SK-N-SH (cell line): ENCODE results near the gene ASGR1. TPM values are rescaled to one million over a fixed set of nuclear protein-coding genes. Genes with fewer than 3 reads are reported as not detected.

Experiments used
- CTCF ChIA-PET: fragments of 300-600, 350-600 bp; formaldehyde crosslinking; extraction: SDS; loops from one replicate; lab custom pipeline; 2021; lab: Yijun Ruan, JAX
- POLR2A ChIA-PET: fragments of 350-600 bp; sonication (Branson Sonifier 250); formaldehyde crosslinking; extraction: SDS; loops from one replicate; lab custom pipeline; 2020; ENCODE audit warnings: antibody characterized with exemption, inconsistent platforms; lab: Yijun Ruan, JAX
- DNase-seq: peaks from one replicate; pipeline ENCODE4 v3.0.0; 2012
- H2AFZ ChIP-seq: fragments of 200-600 bp; sonication (generic); 2 replicates; pipeline ENCODE4 v1.8.1; 2016; ENCODE audit warnings: antibody characterized with exemption, mild to moderate bottlenecking, low read depth
- H3F3A ChIP-seq: fragments of 200-600 bp; sonication (generic); replicated peaks from 2 replicates; pipeline ENCODE3; 2016; ENCODE audit warnings: antibody characterized with exemption, mild to moderate bottlenecking; ENCODE audit not compliant: insufficient read depth
- H3K27ac ChIP-seq, 2 experiments: fragments of 200-500 bp in 1 of 2; fragments of 200-600 bp in 1 of 2; sonication (Bioruptor generic) in 1 of 2; sonication (generic), shearing (Covaris generic) in 1 of 2; 2 replicates each; pipeline versions ENCODE4 v1.5.1 to v1.6.1; 2014 to 2016; ENCODE audit warnings: low read depth in 2 of 2, inconsistent platforms in 1 of 2, low read length in 1 of 2, mild to moderate bottlenecking in 1 of 2, mixed read lengths in 1 of 2
- H3K27me3 ChIP-seq: fragments of 200-600 bp; sonication (generic), shearing (Covaris generic); 2 replicates; pipeline ENCODE4 v1.6.1; 2016; ENCODE audit warnings: mixed run types; ENCODE audit not compliant: insufficient read depth
- H3K36me3 ChIP-seq, 2 experiments: fragments of 200-500 bp in 1 of 2; fragments of 200-600 bp in 1 of 2; sonication (Bioruptor generic) in 1 of 2; sonication (generic) in 1 of 2; replicated peaks in 1 of 2; 2 replicates each; pipeline versions ENCODE3 to v1.5.1; 2014 to 2016; ENCODE audit warnings: low read length in 1 of 2, mild to moderate bottlenecking in 1 of 2; ENCODE audit not compliant: insufficient read depth in 2 of 2, control insufficient read depth in 1 of 2
- H3K4me1 ChIP-seq, 2 experiments: fragments of 200-500 bp in 1 of 2; fragments of 200-600 bp in 1 of 2; sonication (Bioruptor generic) in 1 of 2; sonication (generic), shearing (Covaris generic) in 1 of 2; 2 replicates each; pipeline versions ENCODE4 v1.5.1 to v1.6.1; 2014 to 2016; ENCODE audit warnings: low read depth in 1 of 2, low read length in 1 of 2, mixed run types in 1 of 2; ENCODE audit not compliant: insufficient read depth in 2 of 2, control insufficient read depth in 1 of 2
- H3K4me2 ChIP-seq: fragments of 200-600 bp; sonication (generic), shearing (Covaris generic); 2 replicates; pipeline ENCODE4 v1.6.1; 2017; ENCODE audit warnings: mixed run types
- H3K4me3 ChIP-seq, 2 experiments: fragments of 200-500 bp in 1 of 2; fragments of 200-600 bp in 1 of 2; sonication (Bioruptor generic) in 1 of 2; sonication (generic), shearing (Covaris generic) in 1 of 2; 2 replicates each; pipeline versions ENCODE4 v1.5.1 to v1.8.1; 2014 to 2016; ENCODE audit warnings: low read depth in 2 of 2, inconsistent platforms in 1 of 2, low read length in 1 of 2, mild to moderate bottlenecking in 1 of 2, mixed read lengths in 1 of 2, moderate library complexity in 1 of 2
- H3K79me2 ChIP-seq: fragments of 200-600 bp; sonication (generic); 2 replicates; pipeline ENCODE4 v1.8.1; 2017; ENCODE audit warnings: mild to moderate bottlenecking; ENCODE audit not compliant: insufficient read depth
- H3K9ac ChIP-seq: fragments of 200-600 bp; sonication (generic); 2 replicates; pipeline ENCODE4 v1.6.1; 2017; ENCODE audit warnings: mixed run types
- H3K9me2 ChIP-seq: fragments of 200-600 bp; sonication (generic); 2 replicates; pipeline ENCODE4 v1.6.1; 2017; ENCODE audit warnings: mixed run types
- H3K9me3 ChIP-seq: fragments of 200-600 bp; sonication (generic); 2 replicates; pipeline ENCODE4 v1.6.1; 2017; ENCODE audit warnings: mixed run types, mild to moderate bottlenecking, moderate library complexity
- H4K20me1 ChIP-seq: fragments of 200-600 bp; sonication (generic); 2 replicates; pipeline ENCODE4 v1.6.1; 2017; ENCODE audit warnings: mild to moderate bottlenecking, mixed run types; ENCODE audit not compliant: insufficient read depth
- CHD2 ChIP-seq: fragments of 150-350 bp; IDR thresholded peaks from 2 replicates; pipeline ENCODE4 v1.6.1; 2018; ENCODE audit warnings: low read length; ENCODE audit not compliant: partially characterized antibody
- ELF1 ChIP-seq: IDR thresholded peaks from 2 replicates; pipeline ENCODE4 v1.4.0; 2012
- JUND ChIP-seq: IDR thresholded peaks from 2 replicates; pipeline ENCODE4 v1.4.0; 2012
- POLR2AphosphoS5 ChIP-seq: IDR thresholded peaks from 2 replicates; pipeline ENCODE4 v1.6.1; 2012; ENCODE audit warnings: low read depth, low read length
- RAD21 ChIP-seq: IDR thresholded peaks from 2 replicates; pipeline ENCODE4 v1.6.1; 2012; ENCODE audit warnings: mild to moderate bottlenecking, low read length
- WGBS: methylation state at CpG from one replicate; pipeline ENCODE4 v1.1.6; 2017; ENCODE audit warnings: low lambda C conversion rate; 5-methylcytosine and 5-hydroxymethylcytosine counted together
- polyA plus RNA-seq, 3 experiments: library from polyadenylated mRNA; depleted of rRNA; stranded (reverse); fragments of >200 nt; gene quantifications; 2 replicates each; pipeline ENCODE4 v1.2.3, GENCODE V29; 2012
- TF ChIP-seq, protein P1 (sequence below): IDR thresholded peaks from 2 replicates; pipeline ENCODE4 v1.4.0; 2012; ENCODE audit warnings: low read depth, borderline replicate concordance
- TF ChIP-seq, protein P2 (sequence below): IDR thresholded peaks from 2 replicates; pipeline ENCODE4 v1.6.1; 2012; ENCODE audit warnings: mild to moderate bottlenecking, low read depth, low read length, moderate library complexity
- TF ChIP-seq, protein P3 (sequence below): fragments of 200-600 bp; sonication (generic); IDR thresholded peaks from 2 replicates; pipeline ENCODE4 v1.6.1; 2017; ENCODE audit warnings: antibody characterized with exemption, mild to moderate bottlenecking, moderate library complexity
- TF ChIP-seq, protein P4 (sequence below): IDR thresholded peaks from 2 replicates; pipeline ENCODE4; 2012
- TF ChIP-seq, protein P5 (sequence below): fragments of 150-350 bp; IDR thresholded peaks from 2 replicates; pipeline ENCODE4 v1.6.1; 2016; ENCODE audit warnings: mild to moderate bottlenecking, low read depth, low read length
- TF ChIP-seq, protein P6 (sequence below): IDR thresholded peaks from 2 replicates; pipeline ENCODE4 v1.4.0; 2012; ENCODE audit warnings: low read depth

The ASGR1 gene
- polyA plus RNA-seq, 1 of the 3 experiments (the other 2 are of a cell fraction) = 2.1 TPM

DNA sequence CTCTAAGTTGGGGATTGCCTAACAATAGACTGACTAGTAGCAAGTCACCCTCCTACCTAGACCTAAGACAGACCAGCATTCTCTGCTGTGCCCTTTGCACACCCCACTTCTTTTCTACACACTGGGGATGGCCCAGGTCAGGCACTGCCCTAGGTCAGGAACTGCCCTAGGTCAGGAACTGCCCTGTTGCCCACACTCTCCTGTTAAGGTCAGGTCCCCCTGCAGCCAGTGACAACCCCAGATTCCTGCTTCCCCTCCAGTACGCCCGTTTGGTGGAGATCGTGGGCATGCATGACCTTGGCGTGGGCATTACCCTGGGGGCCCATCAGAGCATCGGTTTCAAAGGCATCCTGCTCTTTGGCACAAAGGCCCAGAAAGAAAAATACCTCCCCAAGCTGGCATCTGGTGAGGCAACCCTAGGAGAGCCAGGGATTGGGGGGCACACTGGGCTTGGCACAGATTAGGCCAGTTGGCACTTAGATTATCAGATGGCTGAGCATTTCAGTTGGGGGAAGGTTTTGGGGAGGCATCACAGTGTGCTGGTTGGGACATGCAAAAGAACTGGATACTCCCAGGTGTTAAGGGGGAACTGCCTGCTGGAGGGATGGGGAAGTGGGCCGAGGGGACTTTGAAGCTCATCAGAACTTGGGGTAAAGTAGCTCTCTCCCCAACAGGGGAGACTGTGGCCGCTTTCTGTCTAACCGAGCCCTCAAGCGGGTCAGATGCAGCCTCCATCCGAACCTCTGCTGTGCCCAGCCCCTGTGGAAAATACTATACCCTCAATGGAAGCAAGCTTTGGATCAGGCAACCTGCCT lies 42.3 kb upstream of the ASGR1 start:
- no peaks in the 10 kb centered on the region; the same call in 1 of the 2 replicates for H4K20me1 ChIP-seq
- peak overlapping the region; percentile 88; the same call in 1 of the 2 replicates for H3K9ac ChIP-seq
- no peaks in the 10 kb centered on the region for H3K9me2 ChIP-seq
- H3K27me3 ChIP-seq = no peaks in the 10 kb centered on the region
- peaks cover 43% of the 10 kb centered on the region for H3F3A ChIP-seq
- H3K9me3 ChIP-seq = no peaks in the 10 kb centered on the region
- TF ChIP-seq ELF1 (no peak), POLR2AphosphoS5 (peak; percentile 40; the same call in 1 of the 2 replicates)
- TF ChIP-seq, protein P1, sequence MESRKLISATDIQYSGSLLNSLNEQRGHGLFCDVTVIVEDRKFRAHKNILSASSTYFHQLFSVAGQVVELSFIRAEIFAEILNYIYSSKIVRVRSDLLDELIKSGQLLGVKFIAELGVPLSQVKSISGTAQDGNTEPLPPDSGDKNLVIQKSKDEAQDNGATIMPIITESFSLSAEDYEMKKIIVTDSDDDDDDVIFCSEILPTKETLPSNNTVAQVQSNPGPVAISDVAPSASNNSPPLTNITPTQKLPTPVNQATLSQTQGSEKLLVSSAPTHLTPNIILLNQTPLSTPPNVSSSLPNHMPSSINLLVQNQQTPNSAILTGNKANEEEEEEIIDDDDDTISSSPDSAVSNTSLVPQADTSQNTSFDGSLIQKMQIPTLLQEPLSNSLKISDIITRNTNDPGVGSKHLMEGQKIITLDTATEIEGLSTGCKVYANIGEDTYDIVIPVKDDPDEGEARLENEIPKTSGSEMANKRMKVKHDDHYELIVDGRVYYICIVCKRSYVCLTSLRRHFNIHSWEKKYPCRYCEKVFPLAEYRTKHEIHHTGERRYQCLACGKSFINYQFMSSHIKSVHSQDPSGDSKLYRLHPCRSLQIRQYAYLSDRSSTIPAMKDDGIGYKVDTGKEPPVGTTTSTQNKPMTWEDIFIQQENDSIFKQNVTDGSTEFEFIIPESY = 0 out of 2 replicates have a peak, but pooled peaks have one; percentile 30
- TF ChIP-seq, protein P2, sequence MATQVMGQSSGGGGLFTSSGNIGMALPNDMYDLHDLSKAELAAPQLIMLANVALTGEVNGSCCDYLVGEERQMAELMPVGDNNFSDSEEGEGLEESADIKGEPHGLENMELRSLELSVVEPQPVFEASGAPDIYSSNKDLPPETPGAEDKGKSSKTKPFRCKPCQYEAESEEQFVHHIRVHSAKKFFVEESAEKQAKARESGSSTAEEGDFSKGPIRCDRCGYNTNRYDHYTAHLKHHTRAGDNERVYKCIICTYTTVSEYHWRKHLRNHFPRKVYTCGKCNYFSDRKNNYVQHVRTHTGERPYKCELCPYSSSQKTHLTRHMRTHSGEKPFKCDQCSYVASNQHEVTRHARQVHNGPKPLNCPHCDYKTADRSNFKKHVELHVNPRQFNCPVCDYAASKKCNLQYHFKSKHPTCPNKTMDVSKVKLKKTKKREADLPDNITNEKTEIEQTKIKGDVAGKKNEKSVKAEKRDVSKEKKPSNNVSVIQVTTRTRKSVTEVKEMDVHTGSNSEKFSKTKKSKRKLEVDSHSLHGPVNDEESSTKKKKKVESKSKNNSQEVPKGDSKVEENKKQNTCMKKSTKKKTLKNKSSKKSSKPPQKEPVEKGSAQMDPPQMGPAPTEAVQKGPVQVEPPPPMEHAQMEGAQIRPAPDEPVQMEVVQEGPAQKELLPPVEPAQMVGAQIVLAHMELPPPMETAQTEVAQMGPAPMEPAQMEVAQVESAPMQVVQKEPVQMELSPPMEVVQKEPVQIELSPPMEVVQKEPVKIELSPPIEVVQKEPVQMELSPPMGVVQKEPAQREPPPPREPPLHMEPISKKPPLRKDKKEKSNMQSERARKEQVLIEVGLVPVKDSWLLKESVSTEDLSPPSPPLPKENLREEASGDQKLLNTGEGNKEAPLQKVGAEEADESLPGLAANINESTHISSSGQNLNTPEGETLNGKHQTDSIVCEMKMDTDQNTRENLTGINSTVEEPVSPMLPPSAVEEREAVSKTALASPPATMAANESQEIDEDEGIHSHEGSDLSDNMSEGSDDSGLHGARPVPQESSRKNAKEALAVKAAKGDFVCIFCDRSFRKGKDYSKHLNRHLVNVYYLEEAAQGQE = no peak
- TF ChIP-seq, all 33 proteins: peak for 2
- H2AFZ ChIP-seq = no peak overlapping the region
- ChIA-PET CTCF (interaction anchor here (0.6 to 4.3 kb wide), 13 partner anchors 7 to 176 kb away, joined by 3 to 44 read pairs (median 5); partner anchors contain the start of genes CTDNEP1, DVL2, GABARAP and PHF23), POLR2A (interaction anchor here (0.6 to 4.9 kb wide), 12 partner anchors 8 to 159 kb away, joined by 3 to 27 read pairs (median 6); partner anchors contain the start of genes CTDNEP1, DVL2, ELP5 and GABARAP)
- no peak for DNase-seq
- H3K4me3 ChIP-seq = peak overlapping the region in 1 of 2 experiments; percentile 79; a peak in 2 of 4 replicates
- 91% methylated on average over 7 of the region's 10 CpGs for WGBS
- peak overlapping the region in 1 of 2 experiments; percentile 76 for H3K27ac ChIP-seq
- H3K79me2 ChIP-seq = peaks cover 33% of the 10 kb centered on the region
- H3K4me2 ChIP-seq = peak overlapping the region; percentile 100
- H3K36me3 ChIP-seq = peaks cover 28 to 42% of the 10 kb centered on the region in 2 experiments
- peaks cover 16 to 41% of the 10 kb centered on the region in 2 experiments; a peak in 2 of 4 replicates for H3K4me1 ChIP-seq

DNA sequence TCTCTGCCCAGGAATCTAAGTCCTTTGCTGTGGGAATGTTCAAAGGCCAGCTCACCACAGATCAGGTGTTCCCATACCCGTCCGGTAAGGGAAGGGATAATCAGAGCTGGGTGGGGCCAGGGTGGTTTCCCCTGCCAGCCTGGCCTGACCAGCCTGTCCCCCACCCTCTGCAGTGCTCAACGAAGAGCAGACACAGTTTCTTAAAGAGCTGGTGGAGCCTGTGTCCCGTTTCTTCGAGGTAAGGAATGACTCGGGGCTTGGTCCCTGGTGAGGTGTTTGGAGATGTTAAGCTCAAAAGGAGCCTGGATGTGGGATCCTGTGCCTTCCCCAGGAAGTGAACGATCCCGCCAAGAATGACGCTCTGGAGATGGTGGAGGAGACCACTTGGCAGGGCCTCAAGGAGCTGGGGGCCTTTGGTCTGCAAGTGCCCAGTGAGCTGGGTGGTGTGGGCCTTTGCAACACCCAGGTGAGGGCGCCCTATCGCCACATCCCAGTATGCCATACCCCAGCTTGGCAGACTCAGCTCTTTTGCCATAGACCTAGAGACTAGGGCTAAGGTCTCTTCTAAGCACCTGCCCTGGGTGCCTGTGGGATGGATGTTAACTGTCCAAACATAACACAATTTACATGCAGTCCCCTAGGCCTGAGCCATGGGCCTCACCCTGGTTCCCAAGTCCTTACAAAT lies 41.6 kb upstream of the ASGR1 start:
- WGBS = 26% methylated on average over 10 of the region's 11 CpGs
- Histone ChIP-seq H4K20me1 (no peaks in the 10 kb centered on the region; the same call in 1 of the 2 replicates), H3K4me3 (peak overlapping the region; percentile 79 to 99), H2AFZ (no peak overlapping the region), H3K4me1 (peaks cover 16 to 48% of the 10 kb centered on the region in 2 experiments; a peak in 2 of 4 replicates), H3K27me3 (no peaks in the 10 kb centered on the region), H3K27ac (peak overlapping the region; percentile 76 to 89), H3K9me2 (no peaks in the 10 kb centered on the region), H3K36me3 (peaks cover 28 to 37% of the 10 kb centered on the region in 2 experiments), H3F3A (peaks cover 49% of the 10 kb centered on the region), H3K4me2 (peak overlapping the region; percentile 100), H3K9me3 (no peaks in the 10 kb centered on the region), H3K9ac (peak overlapping the region; percentile 88), H3K79me2 (peaks cover 40% of the 10 kb centered on the region)
- ChIA-PET POLR2A (interaction anchor here (0.6 to 4.9 kb wide), 15 partner anchors 9 to 636 kb away, joined by 3 to 27 read pairs (median 4); partner anchors contain the start of genes CTDNEP1, DVL2, ELP5 and GABARAP), CTCF (interaction anchor here (0.9 to 4.3 kb wide), 12 partner anchors 11 to 202 kb away, joined by 3 to 44 read pairs (median 5); partner anchors contain the start of genes CTDNEP1, DVL2, GABARAP and PHF23)
- DNase-seq = peak; percentile 79
- TF ChIP-seq CHD2 (peak; percentile 2), ELF1 (0 out of 2 replicates have a peak, but pooled peaks have one; percentile 5), RAD21 (peak; percentile 63), JUND (peak; percentile 21), POLR2AphosphoS5 (peak; percentile 32; the same call in 1 of the 2 replicates)
- TF ChIP-seq, protein P3, sequence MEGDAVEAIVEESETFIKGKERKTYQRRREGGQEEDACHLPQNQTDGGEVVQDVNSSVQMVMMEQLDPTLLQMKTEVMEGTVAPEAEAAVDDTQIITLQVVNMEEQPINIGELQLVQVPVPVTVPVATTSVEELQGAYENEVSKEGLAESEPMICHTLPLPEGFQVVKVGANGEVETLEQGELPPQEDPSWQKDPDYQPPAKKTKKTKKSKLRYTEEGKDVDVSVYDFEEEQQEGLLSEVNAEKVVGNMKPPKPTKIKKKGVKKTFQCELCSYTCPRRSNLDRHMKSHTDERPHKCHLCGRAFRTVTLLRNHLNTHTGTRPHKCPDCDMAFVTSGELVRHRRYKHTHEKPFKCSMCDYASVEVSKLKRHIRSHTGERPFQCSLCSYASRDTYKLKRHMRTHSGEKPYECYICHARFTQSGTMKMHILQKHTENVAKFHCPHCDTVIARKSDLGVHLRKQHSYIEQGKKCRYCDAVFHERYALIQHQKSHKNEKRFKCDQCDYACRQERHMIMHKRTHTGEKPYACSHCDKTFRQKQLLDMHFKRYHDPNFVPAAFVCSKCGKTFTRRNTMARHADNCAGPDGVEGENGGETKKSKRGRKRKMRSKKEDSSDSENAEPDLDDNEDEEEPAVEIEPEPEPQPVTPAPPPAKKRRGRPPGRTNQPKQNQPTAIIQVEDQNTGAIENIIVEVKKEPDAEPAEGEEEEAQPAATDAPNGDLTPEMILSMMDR = peak; percentile 64
- TF ChIP-seq, protein P4, sequence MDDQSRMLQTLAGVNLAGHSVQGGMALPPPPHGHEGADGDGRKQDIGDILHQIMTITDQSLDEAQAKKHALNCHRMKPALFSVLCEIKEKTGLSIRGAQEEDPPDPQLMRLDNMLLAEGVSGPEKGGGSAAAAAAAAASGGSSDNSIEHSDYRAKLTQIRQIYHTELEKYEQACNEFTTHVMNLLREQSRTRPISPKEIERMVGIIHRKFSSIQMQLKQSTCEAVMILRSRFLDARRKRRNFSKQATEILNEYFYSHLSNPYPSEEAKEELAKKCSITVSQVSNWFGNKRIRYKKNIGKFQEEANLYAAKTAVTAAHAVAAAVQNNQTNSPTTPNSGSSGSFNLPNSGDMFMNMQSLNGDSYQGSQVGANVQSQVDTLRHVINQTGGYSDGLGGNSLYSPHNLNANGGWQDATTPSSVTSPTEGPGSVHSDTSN = peak; percentile 2; the same call in 1 of the 2 replicates
- TF ChIP-seq, protein P5, sequence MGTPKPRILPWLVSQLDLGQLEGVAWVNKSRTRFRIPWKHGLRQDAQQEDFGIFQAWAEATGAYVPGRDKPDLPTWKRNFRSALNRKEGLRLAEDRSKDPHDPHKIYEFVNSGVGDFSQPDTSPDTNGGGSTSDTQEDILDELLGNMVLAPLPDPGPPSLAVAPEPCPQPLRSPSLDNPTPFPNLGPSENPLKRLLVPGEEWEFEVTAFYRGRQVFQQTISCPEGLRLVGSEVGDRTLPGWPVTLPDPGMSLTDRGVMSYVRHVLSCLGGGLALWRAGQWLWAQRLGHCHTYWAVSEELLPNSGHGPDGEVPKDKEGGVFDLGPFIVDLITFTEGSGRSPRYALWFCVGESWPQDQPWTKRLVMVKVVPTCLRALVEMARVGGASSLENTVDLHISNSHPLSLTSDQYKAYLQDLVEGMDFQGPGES = no peak
- TF ChIP-seq, protein P6, sequence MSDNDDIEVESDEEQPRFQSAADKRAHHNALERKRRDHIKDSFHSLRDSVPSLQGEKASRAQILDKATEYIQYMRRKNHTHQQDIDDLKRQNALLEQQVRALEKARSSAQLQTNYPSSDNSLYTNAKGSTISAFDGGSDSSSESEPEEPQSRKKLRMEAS = 0 out of 2 replicates have a peak, but pooled peaks have one; percentile 6
